Fibroblast of skin of right quadriceps (primary cell): ENCODE data around the gene ZNF669.

Source experiments
- DNase-seq: peaks from one replicate; pipeline ENCODE4 v3.0.0-alpha.2; 2013

The ZNF669 gene

DNA sequence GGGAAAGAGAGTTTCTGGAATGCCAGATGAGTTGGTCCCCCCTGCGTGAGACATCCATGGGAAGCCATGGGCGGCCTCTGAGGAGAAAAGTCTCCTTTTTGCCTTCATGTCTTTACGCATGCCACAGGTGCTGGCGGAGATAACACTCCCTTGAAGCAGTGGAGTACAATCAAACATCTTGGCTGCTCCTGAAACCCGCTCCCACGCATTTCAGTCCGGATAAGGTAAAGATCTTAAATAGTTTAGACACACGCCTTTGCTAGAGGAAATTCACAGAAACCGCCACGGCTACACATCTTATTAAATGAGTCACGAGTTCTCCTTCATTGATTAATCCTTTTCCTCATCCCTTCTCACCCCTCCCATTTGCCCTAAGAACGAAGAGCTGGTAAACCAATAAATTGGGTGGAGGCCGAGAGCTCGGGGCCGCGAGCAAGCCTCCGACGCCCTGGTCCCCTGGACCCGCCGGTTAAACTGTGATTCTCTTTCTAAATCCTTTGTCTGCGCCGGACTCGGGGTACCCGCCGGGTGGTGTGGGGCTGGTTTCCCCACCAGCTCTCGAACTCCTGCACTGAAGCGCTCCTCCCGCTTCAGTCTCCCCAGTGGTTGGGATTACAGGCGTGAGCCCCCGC lies 6.6 kb upstream of the ZNF669 start:
- DNase-seq, result peak; percentile 9

DNA sequence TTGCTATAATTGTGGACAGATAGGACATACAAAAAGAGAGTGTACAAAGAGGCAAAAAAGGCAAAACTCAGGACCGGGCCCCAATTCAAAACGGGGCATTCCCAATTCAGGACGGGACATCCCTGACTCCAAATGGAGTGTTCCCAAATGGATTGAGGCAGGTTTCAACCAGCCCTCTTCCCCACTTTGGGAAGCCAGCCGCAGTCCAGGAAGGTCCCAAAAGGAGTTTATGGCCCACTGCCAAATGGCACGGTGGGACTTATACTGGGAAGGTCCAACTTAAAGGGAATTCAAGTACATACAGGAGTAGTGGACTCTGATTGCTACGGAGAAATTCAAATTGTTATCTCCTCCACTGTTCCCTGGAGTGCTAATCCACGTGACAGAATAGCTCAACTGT lies 3.5 kb upstream of the ZNF669 start:
- DNase-seq, result no peak

DNA sequence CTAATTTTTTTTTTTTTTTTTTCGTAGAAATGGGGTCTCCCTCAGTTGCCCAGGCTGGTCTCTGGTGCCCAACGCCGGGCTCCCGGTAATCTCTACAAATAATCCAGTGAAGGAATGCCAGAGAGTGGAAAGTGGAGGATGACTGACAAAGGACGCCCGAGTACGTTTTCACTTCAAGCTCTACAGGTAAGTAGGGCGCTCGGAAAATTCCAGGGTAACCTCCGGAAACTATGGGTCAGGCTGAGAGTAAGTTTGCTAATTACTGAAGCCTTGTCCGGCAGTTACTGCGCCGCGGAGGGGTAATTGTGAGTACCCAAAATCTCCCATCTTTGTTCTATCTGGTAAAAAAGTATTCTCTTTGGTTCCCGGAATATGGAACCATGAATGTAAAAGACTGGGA lies 1.8 kb upstream of the ZNF669 start:
- no peak for DNase-seq

DNA sequence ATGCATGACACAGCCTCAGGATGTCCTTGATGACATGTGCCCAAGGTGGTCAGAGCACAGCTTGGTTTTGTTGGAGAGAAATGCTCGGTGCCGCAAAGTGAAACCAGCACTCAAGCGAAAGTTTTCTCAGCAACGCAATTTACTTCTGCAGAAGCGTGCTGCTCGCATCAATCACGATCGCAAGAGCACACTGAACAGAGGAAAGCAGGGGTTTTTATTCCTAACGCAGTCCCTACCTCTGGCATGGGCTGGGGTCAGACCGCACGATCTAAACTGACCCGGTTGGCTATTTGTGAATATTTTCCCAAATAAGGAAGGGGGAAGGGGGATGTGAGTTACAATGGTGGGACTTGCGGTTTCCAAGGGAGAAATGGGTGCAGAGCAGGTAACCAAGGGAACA lies 809 bp upstream of the ZNF669 start:
- no peak for DNase-seq

DNA sequence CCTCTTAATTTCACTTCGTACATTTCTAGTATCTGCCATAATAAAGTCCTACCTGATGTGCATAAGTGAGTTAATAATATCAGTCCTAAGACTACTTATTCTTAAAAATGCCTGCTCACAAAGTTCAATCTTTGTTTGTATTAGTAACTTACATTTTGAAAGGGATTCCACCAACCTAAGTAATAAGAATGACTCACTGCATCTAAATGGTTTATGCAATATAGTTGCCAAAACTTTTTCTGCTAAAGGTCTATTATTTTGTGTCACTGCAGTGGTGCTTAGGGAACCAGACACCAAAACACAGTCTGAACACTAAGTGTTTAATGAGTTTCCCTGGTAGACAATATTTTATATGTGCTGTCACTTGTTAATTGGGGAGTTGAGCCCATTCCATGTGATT lies 1.8 kb downstream of the ZNF669 start:
- peak; percentile 15 for DNase-seq

DNA sequence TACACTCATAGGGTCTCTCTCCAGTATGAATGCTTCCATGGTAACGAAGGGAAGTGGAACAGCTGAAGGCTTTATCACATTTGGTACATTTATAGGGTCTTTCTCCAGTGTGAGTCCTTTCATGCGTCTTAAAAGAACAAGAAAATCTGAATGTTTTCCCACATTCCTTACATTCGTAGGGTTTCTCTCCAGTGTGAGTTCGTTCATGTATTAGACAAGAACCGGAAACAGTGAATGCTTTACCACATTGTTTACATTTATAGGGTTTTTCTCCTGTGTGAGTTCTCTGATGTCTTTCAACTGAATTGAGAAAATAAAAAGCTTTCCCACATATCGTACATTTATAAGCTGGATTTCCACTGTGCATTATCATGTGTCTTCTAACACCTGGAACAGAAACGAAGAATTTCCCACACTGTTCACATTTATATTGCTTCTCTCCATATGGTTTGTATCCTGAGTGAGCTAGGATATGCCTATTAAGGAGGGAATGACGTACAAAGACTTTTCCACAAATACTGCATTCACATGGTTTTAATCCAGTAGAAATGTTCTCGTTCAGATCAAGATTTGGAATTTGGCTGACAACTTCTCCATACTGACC lies 3.4 kb downstream of the ZNF669 start:
- no peak for DNase-seq

DNA sequence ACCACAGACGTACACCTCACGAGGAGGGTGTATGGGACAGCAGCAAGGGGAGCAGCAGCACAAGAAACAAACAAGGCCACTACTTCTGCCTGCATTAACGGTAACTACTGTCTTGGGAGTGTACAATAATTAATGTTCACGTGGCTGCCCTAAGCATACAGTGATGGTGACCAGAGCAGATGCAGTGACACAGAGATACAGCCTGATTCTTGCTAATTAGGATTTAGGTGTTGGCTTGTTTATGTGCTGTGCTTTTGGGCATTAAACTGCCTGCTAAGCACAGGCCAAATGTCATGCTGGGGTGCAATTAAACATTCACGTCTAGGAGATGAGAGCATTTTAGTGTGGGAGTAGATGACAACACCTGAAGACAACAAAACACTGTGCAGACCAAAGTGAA lies 7.2 kb downstream of the ZNF669 start:
- DNase-seq, result no peak

DNA sequence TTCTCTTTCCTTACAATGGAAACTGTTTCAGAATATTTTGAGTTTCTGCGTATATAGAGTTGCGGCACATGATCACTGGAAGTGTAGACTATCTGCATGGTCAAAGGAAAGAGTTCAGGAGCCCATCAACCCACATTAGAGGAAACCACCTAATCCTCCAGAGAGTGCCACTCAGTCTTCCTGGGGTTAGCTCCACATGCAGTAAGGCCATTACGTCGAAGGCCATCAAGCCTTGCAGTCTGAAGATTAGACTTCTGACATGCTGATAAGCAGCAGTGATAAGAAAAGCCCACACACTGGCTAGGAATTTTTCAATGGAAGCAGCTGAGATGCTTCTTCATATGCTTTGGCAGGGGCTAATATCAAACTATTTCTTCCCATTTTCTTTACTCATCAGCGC lies 7.6 kb downstream of the ZNF669 start:
- DNase-seq, result no peak

DNA sequence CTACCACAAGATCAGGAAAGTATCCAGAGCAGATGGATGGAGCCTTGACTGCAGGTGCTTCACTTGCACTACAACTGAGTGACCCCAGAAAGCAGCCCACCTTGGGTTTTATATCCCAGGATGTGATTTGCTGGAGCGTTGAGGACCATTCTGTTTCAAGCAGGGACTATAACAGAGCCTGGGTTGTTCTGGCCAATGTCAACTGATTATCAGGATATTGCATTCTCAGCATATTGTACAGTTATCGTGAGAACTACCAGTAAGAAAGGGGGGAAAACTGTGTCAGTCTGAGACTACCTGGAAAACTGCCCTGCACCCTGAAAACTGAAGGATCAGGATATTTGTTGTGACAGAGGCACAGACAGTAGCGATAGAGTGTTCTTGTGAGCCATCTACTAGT lies 8.0 kb downstream of the ZNF669 start:
- no peak for DNase-seq

DNA sequence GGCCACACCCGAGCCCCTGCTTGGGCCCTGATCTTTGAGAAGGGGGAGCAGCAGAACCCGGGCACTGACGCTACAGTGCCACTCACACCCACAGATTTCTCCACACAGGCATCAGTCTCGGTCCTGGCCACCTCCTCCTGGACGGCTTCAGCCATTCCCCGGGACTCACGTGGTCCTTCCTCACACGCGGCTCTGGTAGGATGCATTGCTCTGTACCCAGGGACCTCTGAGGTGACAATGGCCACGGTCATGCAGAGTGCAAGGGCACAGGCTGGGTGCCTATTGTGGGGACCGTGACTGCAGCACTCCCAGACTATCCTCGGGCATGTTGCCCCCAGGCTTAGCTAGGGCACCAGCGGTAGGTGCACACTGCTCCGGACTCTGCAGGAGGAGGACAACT lies 13.7 kb downstream of the ZNF669 start:
- DNase-seq, result no peak

DNA sequence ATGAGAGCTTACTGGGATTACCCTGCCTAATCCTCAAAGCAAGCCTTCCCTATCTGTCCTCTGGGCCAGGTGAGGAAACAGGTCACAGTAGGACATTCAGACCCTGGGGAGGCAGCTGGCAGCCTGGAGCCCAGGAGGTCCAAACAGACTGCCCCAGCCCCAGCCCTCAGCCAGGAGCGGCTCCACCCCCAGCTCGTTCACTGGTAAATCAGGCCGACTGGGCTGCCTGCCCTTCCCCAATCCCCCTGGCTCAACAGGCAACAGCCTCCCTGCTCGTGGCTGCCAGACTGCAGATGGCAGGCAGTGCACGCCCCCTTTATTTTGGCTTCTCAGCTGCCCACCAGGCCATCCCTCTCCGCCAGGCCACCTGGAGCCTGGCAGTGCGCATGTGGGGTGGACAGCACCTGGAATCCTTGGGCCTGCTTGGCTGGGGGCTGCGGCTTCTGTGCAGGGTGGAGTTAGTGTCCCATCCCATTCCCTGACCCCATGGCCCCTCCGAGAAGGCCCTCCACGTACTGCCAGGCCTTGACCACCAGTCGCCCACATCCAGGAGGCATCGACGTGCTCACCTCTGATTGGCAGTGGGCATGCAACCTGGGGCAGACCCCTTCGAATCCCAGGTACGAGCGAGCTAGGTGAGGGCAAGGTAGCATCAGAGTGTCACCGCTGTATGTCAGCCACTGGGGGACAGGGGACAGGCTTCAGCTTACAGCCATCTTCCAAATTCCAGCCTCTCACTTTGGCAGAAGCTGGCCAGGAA lies 14.4 kb downstream of the ZNF669 start:
- no peak for DNase-seq

DNA sequence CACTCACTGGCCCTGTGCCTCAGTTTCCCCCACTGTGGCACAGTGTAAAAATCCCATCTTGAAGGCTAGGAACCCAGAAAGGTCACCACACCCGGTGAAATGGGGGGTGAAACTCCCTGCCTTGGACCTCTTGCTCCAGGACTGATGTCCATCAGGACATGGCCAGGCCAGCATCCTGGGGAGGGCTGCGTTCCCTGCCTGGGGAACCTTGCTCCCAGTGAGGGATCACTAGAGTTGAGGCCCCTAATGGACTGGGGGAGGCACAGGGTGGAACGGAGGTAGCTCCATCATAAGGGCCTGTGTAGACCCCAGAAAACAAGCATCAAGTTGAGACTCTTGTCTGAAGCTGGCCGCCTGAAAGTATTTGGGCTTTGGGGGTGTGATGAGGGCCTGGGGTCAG lies 15.2 kb downstream of the ZNF669 start:
- no peak for DNase-seq

DNA sequence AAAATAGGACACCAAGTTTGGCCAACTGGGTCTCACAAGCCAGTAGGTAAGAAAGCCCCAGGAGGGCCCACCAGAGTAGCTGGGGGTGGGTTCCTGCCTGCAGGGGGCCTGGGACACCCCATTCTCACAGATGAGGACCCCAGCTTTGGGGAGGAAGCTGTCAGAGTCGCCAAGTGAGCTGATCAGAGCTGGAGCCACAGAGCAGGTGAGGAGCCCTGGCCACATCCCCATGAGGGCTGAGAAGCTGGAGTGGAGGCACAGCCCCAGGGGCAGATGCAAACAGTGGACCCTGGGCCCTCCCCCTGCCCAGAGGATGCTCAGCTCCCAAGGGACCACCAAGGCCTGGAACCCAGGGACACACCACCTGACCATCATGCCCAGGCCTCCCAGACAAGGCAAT lies 16.9 kb downstream of the ZNF669 start:
- DNase-seq, result no peak

DNA sequence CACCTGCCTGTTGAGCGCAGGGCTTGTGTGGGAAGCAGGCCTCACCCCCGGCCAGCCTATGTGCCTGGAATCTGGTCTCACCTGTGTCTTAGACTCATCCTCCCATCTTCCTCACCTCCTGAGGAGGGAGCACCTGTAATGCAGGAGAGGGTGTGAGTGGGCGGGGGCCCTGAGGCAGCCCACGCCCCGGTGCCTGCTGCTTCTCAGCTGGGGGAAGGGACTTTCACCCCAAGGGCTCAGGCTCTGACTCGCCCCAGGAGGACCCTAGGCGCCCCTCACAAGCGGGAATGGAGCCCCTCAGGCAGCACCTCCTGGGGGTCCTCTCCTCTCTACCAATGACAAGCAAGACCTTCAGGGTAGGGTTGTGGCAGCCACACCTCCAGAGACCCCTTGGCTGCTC lies 18.8 kb downstream of the ZNF669 start:
- DNase-seq, result no peak

DNA sequence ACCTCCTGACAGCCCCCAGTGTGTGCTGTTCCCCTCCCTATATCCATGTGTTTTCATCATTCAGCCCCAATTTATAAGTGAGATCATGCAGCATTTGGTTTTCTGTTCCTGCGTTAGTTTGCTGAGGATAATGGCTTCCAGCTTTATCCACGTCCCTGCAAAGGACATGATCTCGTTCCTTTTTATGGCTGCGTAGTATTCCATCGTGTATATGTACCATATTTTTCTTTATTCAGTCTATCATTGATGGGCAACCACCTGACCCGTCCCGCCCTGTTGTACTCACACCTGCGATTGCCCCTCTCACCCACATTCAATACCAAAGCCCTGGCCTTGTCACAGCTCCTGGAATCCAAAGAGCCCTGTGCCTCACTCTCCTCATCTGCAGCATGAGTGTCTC lies 19.4 kb downstream of the ZNF669 start:
- no peak for DNase-seq

DNA sequence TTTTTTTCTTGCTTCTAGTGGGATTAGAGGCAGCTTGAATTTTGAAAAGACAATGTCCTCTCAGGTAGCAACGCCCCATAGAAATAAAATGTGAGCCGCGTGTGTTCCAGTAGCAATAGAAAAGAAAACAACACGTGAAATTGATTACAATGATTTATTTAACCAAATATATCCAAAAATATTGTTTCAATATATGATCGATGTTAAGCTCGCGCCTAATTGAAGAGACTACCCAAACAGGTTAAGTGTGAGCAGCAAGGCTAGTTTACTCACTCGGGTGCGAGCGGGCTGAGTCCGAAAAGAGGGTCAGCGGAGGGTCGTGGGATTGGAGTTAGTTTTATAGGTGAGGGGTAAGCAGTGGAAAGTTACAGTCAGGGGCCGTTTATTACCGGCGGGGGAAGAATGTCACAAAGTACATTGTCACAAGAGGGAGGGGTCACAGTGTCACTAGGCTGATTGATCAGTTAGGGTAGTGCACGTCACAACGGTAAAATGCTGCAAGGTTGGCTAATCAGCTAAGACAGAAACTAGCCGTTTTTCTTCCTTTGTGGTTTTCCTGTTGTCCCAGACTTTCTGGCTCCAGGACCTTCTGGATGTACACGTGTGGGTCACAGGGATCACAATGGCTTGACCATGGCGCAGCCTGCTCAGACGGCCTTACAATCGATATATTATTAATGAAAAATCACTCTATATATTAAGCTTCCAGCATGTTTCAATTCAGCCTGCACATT lies 24.8 kb downstream of the ZNF669 start:
- DNase-seq, result no peak

DNA sequence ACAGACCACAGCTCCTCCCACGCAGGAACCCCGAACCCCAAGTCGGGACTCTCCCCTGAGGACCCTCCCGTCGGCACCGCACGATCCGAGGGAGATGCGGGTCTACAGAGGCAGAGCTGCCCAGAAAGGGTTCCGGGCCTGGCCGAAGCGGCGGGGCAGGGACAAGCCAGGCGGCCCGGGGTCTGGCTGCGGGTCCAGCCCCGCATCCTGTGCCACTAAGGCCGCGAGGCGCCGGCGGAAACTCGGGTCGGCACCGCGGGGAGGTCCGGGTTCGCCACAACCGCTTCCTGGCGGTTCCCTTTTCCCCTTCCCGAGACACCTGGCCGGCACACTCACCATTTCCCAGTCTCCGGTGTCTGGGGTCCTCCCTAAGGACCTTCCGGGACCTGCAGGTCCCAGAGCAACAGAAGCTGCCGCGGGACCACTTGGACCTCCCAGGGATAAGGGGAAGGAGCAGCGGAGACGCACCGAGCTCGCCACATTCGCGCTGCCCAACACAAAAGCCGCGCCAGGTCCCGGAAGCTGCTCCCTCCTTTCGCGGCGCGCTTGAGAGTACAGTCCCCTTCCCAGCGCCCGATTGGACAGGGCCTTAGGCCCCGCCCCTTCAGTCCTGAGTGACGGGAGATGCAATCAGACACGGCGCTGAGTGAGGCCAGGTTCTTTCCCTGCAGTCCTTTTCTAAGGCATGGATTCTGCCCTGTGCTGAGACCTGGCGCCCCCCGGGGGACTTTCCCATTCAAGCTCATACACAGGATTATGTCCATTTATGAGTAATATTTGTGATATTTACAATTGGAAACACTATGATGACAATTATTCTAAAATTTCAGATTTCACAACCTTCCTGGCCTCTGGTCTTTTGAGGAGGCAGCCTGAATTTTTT lies 25.7 kb downstream of the ZNF669 start, which contains the start of gene ZNF670:
Gene ZNF670, minus strand, starts transcription at position 554 of the 883 bp plus-strand sequence. Its CDS starts 215 bp downstream, at position 339.
- DNase-seq, result peak; percentile 92

DNA sequence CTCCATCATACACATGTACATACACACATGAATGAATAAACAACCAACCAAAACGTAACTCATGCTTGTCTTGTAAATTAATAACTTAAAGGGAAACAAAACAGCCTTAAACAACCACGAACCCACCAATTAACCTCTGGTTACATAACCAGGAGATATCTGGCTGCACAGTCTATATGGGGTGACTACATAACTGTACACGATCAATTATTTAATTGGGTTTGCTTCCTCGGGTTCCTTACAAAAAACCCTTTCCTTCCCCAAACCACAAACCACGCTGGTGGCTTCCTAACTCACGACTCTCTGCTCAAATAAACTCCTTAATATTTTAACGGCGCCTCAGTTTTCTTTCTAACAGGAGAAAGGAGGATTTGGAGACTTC lies 26.3 kb downstream of the ZNF669 start:
- DNase-seq, result peak; percentile 6

DNA sequence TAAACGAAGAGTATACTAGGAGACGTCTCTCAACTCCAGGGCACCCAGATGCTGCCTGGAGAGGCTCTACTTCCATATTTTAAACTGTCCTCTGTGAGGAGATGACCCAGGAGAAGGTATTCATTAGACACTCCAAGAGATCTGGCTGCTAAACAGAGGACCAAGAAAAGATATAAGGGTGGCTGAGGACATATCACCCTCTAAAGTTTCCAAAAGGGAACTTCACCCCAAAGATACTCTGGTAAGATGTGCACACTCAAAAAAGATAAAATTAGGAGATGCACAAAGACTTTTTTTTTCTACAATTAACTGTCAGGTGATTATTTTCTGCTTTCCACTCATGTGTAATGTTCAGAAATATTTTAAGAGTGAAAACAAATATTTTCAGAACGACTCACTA lies 26.9 kb downstream of the ZNF669 start:
- DNase-seq, result peak; percentile 35

DNA sequence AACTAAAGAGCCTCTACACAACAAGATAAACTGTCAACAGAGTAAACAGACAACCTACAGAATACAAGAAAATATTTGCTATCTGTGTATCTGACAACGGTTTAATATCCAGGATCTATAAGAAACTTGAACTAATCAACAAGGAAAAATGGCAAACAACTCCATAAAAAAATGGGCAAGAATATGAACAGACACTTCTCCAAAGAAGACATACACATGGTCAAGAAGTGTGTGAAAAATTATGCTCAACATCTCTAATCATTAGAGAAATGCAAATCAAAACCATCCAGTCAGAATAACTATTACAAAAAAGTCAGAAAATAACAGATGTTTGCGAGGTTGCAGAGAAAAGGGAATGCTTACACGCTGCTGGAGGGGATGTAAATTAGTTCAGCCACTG lies 33.5 kb downstream of the ZNF669 start:
- DNase-seq, result no peak

DNA sequence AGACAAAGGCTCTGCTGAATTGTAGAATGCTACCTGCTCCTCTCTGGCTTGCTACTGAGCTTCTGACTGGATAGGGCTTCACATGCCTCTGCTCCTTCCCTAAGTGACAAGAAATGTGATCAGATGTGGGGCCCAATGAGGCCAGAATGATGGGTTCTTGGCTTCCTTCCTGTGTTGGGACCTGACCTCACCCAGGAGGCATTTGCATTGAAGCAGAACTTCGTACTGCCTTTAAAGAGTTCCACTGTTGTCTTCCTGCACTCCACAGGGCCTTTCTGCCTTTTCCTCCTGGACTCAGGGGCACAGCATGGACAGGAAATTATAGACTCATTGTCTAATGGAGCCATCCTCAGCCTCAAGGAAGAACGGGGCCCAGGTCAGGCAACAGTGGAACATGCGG lies 39.9 kb downstream of the ZNF669 start:
- DNase-seq, result no peak

DNA sequence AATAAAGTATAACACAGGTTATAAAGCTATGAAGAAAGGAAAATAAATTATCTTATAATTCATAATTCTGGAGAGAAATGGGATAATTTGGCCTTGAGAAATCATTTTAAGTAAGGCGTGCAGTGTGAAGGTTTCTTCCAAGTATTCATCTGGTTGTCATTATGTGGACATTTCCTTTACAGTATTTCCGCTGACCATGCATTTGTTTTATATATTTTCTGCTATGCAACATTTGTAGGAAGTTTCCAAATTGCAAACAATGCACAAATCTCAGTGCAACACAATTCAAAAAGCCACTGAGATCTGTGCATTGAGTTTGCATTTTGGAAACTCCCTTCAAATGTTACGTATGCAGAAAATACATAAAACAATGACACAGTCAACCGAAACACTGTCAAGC lies 43.4 kb downstream of the ZNF669 start:
- DNase-seq, result no peak

DNA sequence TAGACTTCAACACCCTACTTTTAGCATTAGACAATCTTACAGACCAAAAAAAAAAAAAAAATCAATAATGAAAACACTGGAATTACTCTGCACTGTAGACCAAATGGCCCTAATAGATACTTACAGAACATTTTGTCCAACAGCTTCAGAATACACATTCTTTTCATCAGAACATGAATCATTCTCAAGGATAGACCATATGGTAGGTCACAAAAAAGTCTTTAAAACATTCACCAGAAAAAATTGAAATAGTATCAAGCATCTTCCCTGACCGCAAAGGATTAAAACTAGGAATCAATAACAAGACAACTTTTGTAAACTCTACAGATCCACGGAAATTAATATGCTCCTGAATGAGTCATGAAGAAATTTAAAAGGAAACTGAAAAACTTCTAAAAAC lies 48.1 kb downstream of the ZNF669 start:
- DNase-seq, result no peak
